Skeletal muscle cell (primary cell): ENCODE measurements around the gene SLC24A1.

Experiments
- DNase-seq: peaks from one replicate; pipeline ENCODE4 v3.0.0-alpha.2; 2010; ENCODE audit warnings: low read depth
- H3K4me3 ChIP-seq: 2 replicates; pipeline ENCODE4 v1.5.1; 2011; ENCODE audit warnings: low read depth, mild to moderate bottlenecking, control low read depth, low read length, moderate library complexity

SLC24A1 gene

DNA sequence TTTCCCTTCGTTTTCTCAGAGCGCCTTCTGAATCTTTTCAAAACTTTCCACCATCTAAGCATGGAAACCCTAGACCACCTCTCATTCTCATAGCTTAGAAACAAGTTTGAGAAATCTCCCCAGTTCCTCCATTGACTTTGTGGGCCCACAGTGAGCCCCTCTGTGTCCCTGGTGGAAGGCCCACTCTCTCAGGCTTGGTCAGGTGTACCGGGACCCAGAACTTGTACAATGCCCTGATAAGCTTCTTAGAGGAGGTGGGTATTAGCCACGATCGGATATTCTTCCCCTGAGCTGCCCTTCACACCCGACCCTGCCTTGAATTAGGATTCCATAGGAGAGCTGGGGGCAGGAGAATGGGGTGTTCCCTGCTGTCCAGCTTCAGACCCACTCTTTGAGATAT lies at the start of gene SLC24A1:
SLC24A1 (plus strand) TSS at position 301 of the 400 bp plus-strand sequence. CDS start 2,143 bp downstream, outside the sequence.
- H3K4me3 ChIP-seq = no peak within 1 kb of the TSS
- no peak for DNase-seq

DNA sequence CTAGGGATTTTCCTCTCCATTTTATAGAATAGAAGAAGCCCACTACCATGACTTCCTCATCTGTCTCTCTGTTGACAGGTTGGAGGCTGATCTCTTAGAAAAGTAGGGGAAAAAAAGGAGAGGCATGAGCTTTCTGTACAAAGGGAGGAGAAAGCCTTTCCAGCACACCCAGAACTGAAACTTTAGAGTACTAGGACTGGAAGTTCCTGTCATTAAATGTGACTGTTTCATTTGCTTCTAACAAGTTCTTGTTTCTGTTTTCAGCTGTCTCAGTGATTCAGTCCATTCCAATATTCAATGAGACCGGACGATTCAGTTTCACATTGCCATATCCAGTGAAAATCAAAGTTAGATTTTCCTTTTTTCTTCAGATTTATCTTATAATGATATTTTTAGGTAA lies 49.8 kb upstream of the SLC24A1 start:
- DNase-seq = no peak
- H3K4me3 ChIP-seq = no peak overlapping the region

DNA sequence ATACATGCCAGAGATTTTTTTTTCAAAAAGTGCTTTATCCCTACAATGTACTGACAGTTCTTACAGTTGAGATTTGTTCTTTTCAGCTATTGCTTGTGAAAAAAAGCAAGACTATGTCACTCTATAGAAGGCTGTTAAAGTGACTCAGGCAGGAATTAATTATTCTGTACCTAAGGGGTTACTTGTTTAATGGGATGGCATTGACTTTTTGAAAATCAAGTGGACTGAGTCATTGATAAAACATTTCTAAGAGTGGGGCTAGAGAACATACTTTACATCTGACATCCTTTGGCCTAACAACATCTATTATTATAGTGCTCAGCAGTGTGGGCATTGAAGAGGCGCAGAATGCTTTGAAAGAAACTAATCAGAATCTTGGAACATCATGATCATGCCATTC lies 45.1 kb upstream of the SLC24A1 start:
- peak; percentile 20 for DNase-seq
- H3K4me3 ChIP-seq = no peak overlapping the region

DNA sequence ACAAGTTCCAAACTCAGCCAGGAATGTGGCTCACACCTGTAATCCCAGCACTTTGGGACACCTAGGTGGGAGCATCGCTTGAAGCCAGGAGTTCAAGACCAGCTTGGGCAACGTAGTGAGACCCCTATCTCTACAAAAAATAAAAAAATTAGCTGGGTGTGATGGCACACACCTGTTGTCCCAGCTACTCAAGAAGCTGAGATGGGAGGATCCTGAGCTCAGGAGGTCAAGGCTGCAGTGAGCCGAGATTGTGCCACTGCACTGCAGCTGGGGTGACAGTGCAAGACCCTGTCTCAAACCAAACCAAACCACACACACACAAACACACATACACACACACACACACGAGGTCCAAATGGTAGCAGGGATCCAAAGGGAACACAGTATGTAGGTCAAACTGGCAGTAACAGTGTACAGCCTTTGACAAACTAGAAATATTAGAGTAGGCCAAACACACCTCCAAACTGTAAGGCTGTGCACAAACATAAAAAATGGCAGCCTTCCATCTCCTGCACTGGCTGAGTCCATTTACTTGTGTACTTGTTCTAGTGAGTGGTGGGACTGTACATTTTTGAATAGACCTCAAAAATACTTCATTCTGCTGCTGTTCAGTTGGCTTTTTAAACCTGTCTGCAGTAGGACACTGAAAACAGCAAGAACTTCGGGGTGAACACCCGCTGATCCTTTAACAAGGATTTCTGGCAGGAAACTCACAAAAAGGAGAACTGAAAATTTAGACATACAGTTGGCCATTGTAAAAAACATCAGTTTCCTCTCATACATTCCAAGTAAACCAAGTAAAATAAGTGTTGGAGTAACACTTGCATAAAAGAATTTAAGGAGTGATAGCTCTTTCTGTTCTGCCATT lies 44.4 kb upstream of the SLC24A1 start:
- no peak for DNase-seq
- H3K4me3 ChIP-seq = no peak overlapping the region

- no peak for DNase-seq
- H3K4me3 ChIP-seq = no peak overlapping the region
These were observed 42.6 kb upstream of the SLC24A1 start for GRCh38 chr15:65578904-65579728.

DNA sequence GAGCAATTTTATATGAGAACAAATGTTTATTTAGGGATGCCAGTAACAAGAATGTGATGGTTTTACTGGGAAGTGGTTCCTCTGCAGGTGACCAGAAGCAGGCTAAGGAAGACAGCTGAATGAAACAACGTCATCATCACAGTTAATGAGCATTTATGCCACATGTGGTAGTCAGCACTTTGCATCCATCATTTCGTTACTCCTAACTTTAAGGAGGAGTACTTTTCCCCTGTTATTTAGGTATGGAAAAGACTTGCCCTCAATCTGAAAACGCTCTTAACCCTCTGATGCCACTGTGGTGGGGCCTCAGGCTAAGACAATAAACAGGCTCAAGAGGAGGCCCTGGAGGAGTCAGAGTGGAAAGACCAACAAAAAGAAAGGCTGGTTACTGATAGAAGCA lies 42.0 kb upstream of the SLC24A1 start:
- H3K4me3 ChIP-seq = no peak overlapping the region
- DNase-seq = no peak

- no peak overlapping the region for H3K4me3 ChIP-seq
- peak; percentile 36 for DNase-seq
These were observed 41.5 kb upstream of the SLC24A1 start for GRCh38 chr15:65580287-65580686.

GRCh38 chr15:65583701-65584100 lies 38.0 kb upstream of the SLC24A1 start:
- H3K4me3 ChIP-seq = no peak overlapping the region
- DNase-seq = no peak

GRCh38 chr15:65584241-65584640 lies 37.5 kb upstream of the SLC24A1 start:
- no peak for DNase-seq

DNA sequence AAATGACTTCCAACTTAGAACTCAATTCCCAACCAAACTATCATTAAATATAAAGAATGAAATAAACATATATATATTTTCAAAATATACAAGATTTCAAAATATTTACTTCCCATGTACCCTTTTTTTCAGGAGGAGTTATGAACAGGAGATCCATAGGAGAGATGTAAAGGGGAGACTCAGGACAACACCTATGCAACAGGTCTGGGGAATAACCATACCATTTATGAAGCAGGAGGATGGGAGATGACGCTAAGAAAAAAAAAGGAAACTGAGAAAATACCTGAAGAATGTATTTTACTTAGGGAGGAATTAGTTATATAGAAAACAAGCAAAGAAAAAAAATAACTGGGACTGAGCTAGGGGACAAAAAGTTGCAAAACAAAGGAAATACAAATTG lies 34.6 kb upstream of the SLC24A1 start:
- DNase-seq = no peak

More at GRCh38 chr15:65584241-65584640, 37.5 kb upstream of the SLC24A1 start:
- no peak overlapping the region for H3K4me3 ChIP-seq

GRCh38 chr15:65595960-65596359 lies 25.8 kb upstream of the SLC24A1 start:
- H3K4me3 ChIP-seq = no peak overlapping the region
- DNase-seq = no peak

More for the DNA sequence above, 34.6 kb upstream of the SLC24A1 start:
- H3K4me3 ChIP-seq = no peak overlapping the region

- no peak overlapping the region for H3K4me3 ChIP-seq
- no peak for DNase-seq
These were observed 23.3 kb upstream of the SLC24A1 start for GRCh38 chr15:65598468-65598867.

DNA sequence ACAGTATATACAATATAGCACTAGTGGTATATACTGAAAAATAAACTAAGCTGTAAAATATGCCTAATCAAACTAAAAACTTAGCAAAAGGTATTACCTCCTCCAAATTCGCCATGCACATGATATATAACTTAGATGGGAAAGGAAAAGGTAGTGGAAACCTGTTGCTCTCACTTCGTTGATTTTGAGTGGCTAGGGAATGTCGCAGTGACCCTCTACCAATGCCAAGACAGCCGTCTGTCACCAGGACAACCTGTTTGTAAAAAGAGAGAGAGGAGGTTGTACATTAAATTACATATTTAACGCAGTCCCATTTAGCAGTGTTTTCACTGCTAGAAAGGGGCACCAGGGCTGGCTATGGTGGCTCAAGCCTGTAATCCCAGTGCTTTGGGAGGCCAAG lies 22.1 kb upstream of the SLC24A1 start:
- no peak for DNase-seq
- H3K4me3 ChIP-seq = no peak overlapping the region

DNA sequence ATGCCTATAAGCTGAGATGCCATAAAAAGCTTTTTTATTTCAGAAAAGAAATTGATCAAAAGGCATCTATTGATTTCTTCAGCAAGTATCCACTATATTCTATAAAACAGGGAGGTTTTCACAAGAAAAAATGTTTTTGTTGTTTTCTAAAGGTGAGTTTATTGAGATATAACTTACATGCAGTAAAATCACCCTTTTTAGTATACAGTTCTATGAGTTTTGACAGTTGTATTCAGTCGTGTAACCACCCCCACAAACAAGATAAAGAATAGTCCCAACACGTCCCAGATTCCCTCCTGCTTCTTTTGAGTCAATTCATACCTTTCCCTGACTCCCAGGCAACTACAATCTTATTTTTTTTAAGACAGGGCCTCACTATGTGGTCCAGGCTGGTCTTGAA lies 18.6 kb upstream of the SLC24A1 start:
- H3K4me3 ChIP-seq = no peak overlapping the region
- DNase-seq = no peak

DNA sequence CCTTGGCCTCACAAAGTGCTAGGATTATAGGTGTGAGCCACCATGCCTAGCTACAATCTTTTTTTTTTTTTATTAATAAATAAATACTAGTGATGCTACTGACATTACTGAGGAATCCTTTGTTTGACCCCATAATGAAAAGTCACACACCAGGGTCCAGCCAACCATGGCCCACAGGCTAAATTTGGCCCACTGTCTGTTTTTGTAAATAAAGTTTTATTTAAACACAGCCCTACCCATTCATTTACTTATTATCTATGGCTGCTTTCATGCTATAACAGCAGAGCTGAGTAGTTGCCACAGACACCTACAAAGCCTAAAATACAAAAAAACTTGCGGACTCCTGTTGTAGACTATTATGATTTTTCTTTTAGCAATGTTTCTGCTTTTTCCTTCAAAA lies 18.2 kb upstream of the SLC24A1 start:
- no peak for DNase-seq
- H3K4me3 ChIP-seq = no peak overlapping the region

GRCh38 chr15:65610871-65611718 lies 10.6 kb upstream of the SLC24A1 start, which contains the start of gene INTS14:
TSS of gene INTS14 (minus strand) at chr15:65611131. CDS start at chr15:65607380, 3,751 bp downstream.
- peak; percentile 82 for DNase-seq
- H3K4me3 ChIP-seq = peak within 1 kb of the TSS; percentile 88

DNA sequence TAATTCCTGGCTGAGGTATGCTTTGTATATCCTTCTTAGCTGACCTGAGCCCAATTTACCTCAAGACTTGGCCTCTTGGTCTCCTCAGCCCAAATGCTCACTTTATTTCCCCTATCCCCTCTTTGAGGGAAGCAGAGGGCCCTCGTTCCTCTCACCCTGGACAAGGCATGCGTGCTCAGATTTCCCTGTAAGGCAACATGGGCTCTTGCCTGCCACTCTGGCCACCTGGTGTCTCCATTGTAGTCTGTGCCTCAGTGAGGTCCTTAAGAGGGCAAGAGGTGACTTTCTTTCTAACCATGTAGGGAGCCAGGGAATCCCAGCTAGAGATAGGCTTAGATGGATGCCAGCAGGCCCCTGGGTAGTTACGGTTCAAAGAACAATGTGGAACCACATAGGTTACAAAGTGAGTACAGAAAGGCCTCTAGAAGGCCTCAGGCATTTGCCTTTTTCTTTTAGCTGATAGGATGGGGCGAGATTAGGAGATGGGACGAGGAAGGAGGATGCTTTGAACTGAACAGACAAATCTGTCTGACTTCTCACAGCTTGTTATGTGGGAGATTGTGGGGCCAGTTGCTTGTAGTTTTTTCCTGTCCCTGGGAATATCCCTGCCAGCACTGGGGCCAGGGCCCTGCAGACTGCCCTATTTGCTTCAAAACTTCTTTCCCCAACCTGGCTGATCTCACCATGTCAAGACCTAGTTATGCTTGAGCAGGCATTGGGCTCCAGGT lies 9.7 kb upstream of the SLC24A1 start:
- DNase-seq = no peak
- peak overlapping the region; percentile 88 for H3K4me3 ChIP-seq

GRCh38 chr15:65612616-65612946 lies 9.2 kb upstream of the SLC24A1 start:
- no peak for DNase-seq
- H3K4me3 ChIP-seq = no peak overlapping the region
